Measurements from ENCODE around the gene SCGN. TPM values are rescaled to one million over a fixed set of nuclear protein-coding genes. Genes with fewer than 3 reads are reported as not detected.

The SCGN gene
- polyA plus RNA-seq, 4 donors, result 0.16 to 0.31 TPM; not detected in 2

- no peak for DNase-seq (ENCODE audit: low read depth in 4 of 4, low spot score in 3 of 4)
Measured at GRCh38 chr6:25639653-25640052, 12.4 kb upstream of the SCGN start.

DNA sequence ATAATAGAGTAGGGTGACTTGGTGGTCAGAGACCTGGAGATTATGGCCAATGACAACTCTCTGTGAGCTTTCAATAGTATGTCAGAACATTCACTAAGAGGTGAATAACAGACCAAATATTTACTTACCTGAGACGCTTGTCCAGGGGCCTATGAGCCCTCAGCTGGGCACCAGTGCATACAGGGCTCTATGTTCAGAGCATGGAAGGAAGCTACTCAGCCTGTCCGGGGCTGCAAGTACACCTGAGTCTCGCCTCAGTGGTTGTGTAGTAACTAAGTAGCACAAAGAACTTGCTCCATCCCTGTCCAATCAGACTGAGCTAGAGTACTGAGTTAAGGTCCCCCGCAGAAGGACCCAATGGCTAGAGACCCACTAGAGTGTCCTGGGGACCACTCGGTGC lies 11.6 kb upstream of the SCGN start:
- DNase-seq (ENCODE audit: low read depth in 4 of 4, low spot score in 3 of 4), result no peak

DNA sequence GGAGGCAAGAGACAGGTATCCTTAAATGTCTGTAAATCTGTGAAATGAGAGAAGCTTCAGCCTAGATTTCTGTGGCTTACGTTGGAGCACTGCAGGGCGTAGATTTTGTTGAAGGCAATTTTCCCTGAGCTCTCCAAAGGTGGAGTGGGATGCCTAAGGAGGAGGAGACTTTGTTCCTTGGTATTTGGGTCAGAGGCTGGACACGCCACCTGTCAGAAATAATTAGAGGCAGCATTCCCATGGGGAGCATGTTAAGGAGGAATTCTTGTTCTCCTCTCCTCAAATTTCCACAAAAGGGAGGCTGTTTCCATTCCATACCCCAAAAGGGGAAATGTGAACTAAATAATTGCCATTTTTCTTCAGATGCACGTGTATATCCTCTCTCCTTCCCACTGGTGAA lies 11.1 kb upstream of the SCGN start:
- no peak for DNase-seq (ENCODE audit: low read depth in 4 of 4, low spot score in 3 of 4)

GRCh38 chr6:25641377-25641776 lies 10.6 kb upstream of the SCGN start:
- no peak for DNase-seq (ENCODE audit: low read depth in 4 of 4, low spot score in 3 of 4)

DNA sequence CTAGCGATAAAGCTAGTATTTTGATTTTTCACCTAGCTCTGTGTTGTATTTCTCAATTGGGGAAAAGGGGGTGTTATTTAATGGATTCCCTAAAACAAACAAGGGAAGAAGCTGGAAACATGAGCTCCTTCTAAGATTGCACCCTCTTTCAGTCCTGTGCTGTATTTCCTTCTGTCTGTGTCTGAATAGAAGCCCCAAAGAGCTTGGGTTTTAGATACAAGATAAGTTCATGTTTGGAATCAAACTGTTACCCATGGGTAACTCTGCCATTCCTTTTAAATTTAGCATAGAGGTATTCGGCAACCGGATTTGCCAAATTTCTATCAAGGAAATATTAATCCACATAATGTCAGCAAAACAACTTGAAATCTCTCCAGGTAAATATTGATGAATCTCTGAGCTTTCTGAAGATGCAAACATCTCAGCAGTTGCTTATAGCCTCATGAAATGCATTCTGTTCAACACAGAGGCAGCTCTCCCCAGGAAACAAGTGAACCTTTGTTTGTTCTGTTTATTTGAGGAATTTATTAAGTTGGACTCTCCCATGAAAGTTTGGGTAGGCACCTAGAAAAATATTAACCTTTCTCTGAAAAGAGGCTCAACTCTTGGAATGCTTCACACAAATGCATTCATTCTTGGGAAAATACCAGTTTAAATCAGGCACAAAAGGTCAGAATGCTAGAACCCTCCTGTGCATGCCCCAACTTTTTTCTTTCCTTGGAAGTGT lies 9.9 kb upstream of the SCGN start:
- no peak for DNase-seq (ENCODE audit: low read depth in 4 of 4, low spot score in 3 of 4)

GRCh38 chr6:25642667-25643328 lies 9.2 kb upstream of the SCGN start:
- DNase-seq (ENCODE audit: low read depth in 4 of 4, low spot score in 3 of 4), result no peak

GRCh38 chr6:25645916-25646315 lies 6.1 kb upstream of the SCGN start:
- no peak for DNase-seq (ENCODE audit: low read depth in 4 of 4, low spot score in 3 of 4)

GRCh38 chr6:25649611-25650010 lies 2.4 kb upstream of the SCGN start:
- no peak for DNase-seq (ENCODE audit: low read depth in 4 of 4, low spot score in 3 of 4)

GRCh38 chr6:25655723-25656122 lies 3.7 kb downstream of the SCGN start:
- DNase-seq (ENCODE audit: low read depth in 4 of 4, low spot score in 3 of 4), result no peak

- no peak for DNase-seq (ENCODE audit: low read depth in 4 of 4, low spot score in 3 of 4)
Measured at GRCh38 chr6:25659633-25660368, 7.8 kb downstream of the SCGN start.

GRCh38 chr6:25660512-25660911 lies 8.5 kb downstream of the SCGN start:
- no peak for DNase-seq (ENCODE audit: low read depth in 4 of 4, low spot score in 3 of 4)

- DNase-seq (ENCODE audit: low read depth in 4 of 4, low spot score in 3 of 4), result no peak
Measured at GRCh38 chr6:25661129-25661779, 9.2 kb downstream of the SCGN start.

DNA sequence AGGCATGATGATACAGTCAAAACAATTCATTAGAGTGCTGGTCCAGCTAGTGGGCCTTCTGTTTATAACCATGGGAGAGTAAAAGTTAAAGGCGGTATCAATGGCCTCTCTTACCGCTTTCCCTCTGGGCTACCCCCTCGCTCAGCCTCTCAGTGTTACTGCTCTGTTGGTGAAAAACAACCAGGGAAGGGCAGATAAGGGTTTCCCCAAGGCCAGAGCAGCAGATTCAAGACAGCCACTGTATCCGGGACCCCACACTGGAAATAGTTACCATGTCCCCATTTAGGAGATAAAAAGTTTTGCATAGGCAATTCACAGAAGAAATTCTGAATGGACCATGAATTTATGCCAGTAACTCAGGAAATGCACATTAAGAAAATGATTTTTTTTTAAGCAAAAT lies 13.4 kb downstream of the SCGN start:
- DNase-seq (ENCODE audit: low read depth in 4 of 4, low spot score in 3 of 4), result no peak

- DNase-seq (ENCODE audit: low read depth in 4 of 4, low spot score in 3 of 4), result no peak
Measured at GRCh38 chr6:25669413-25669812, 17.4 kb downstream of the SCGN start.

- no peak for DNase-seq (ENCODE audit: low read depth in 4 of 4, low spot score in 3 of 4)
Measured at GRCh38 chr6:25670208-25670607, 18.2 kb downstream of the SCGN start.

GRCh38 chr6:25670793-25671513 lies 18.9 kb downstream of the SCGN start:
- DNase-seq (ENCODE audit: low read depth in 4 of 4, low spot score in 3 of 4), result no peak

DNA sequence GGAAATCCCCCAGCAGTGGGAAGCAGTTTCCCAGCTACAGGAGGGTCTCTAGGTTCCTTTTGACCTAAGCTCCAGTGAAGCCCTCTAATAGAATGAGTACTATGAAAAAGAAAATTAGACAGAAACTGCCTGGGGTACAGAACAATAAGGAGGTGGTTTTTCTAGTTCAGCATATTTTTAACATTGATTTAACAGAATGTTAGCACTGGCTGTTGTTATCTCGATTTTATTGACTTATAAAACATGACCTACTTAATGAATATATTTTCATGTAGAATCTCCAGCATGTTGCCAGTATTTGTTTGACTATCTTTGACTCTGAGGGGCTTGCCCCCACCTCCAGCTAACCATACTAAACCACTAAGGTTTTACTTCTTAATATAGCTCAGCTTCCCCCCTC lies 19.6 kb downstream of the SCGN start:
- no peak for DNase-seq (ENCODE audit: low read depth in 4 of 4, low spot score in 3 of 4)

GRCh38 chr6:25675167-25675566 lies 23.2 kb downstream of the SCGN start:
- DNase-seq (ENCODE audit: low read depth in 4 of 4, low spot score in 3 of 4), result no peak

DNA sequence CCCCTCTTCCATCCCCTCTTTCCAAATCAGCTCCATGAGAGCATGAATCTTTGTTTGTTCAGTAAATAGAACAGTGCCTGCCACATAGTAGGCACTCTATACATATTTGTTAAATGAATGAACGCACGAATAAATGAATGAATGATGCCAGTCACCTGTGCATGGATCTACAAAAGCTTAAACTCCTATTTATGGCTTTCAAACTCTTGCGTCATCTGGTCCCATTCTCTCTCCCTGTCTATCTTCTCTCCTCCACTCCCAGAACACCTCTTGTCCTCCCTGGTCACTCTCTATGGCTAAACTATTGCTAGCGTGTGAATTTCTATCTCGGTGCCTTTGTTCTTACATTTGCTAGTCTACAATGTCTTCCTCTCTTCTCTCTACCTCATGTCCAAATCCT lies 24.8 kb downstream of the SCGN start:
- DNase-seq (ENCODE audit: low read depth in 4 of 4, low spot score in 3 of 4), result no peak

GRCh38 chr6:25681848-25682247 lies 29.8 kb downstream of the SCGN start:
- no peak for DNase-seq (ENCODE audit: low read depth in 4 of 4, low spot score in 3 of 4)

DNA sequence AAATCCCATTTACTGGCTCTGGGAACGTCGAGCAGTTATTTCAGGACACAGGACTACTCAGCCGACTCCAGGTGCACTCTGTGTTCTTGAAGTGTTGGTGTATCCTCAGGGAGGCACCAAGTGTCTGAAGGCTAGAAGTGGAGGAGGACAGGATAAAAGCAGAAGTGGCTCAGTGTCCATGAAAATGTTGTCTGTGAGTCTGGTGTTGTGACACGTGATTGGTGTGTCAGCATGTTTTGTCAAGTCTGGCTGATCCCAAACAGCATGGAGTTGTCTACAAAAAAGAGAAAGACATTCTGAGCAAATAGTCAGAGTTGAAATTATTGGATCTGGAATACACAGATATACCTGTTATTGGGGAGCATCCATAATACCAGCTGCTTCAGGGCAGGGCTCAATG lies 30.3 kb downstream of the SCGN start:
- no peak for DNase-seq (ENCODE audit: low read depth in 4 of 4, low spot score in 3 of 4)

Data from left renal pelvis (tissue), 4 donors.